ENCODE data around the gene SFTPB. TPM values are rescaled to one million over a fixed set of nuclear protein-coding genes. Genes with fewer than 3 reads are reported as not detected.

SFTPB gene
- total RNA-seq, 1 donor from 2014 or later, result not detected

GRCh38 chr2:85680707-85681371, 12.8 kb upstream of the SFTPB start:
- Histone ChIP-seq H3K9me3 (replicated peaks) (no peaks in the 10 kb centered on the region), H3K36me3 (no peaks in the 10 kb centered on the region), H3K27me3 (ENCODE audit: low read depth) (no peaks in the 10 kb centered on the region), H3K4me1 (peaks cover 47% of the 10 kb centered on the region), H3K27ac (replicated peaks) (peak overlapping the region; percentile 47), H3K4me3 (no peak overlapping the region)
- intact Hi-C loops (cut with micrococcal nuclease), result no loop called here
- TF ChIP-seq CTCF (IDR thresholded peaks at IDR 0.05; ENCODE audit: borderline replicate concordance), result no peak
- DNase-seq, result no peak

- H3K4me3 ChIP-seq, result no peak overlapping the region
- H3K4me1 ChIP-seq, result peaks cover 47% of the 10 kb centered on the region
- H3K27ac ChIP-seq (replicated peaks), result peak overlapping the region; percentile 68
- H3K36me3 ChIP-seq, result no peaks in the 10 kb centered on the region
- peak; percentile 91 for DNase-seq
- no peaks in the 10 kb centered on the region for H3K27me3 ChIP-seq (ENCODE audit: low read depth)
- intact Hi-C loops (cut with micrococcal nuclease), result no loop called here
- H3K9me3 ChIP-seq (replicated peaks), result no peaks in the 10 kb centered on the region
- peak; percentile 98 for TF ChIP-seq CTCF (IDR thresholded peaks at IDR 0.05; ENCODE audit: borderline replicate concordance)
Measured at GRCh38 chr2:85678794-85679672, 11.0 kb upstream of the SFTPB start.

GRCh38 chr2:85678377-85678776, 10.4 kb upstream of the SFTPB start:
- intact Hi-C loops (cut with micrococcal nuclease), result no loop called here
- no peak for TF ChIP-seq CTCF (IDR thresholded peaks at IDR 0.05; ENCODE audit: borderline replicate concordance)
- H3K36me3 ChIP-seq, result no peaks in the 10 kb centered on the region
- H3K27ac ChIP-seq (replicated peaks), result peak overlapping the region; percentile 68
- no peak for DNase-seq
- peaks cover 47% of the 10 kb centered on the region for H3K4me1 ChIP-seq
- no peaks in the 10 kb centered on the region for H3K9me3 ChIP-seq (replicated peaks)
- no peak overlapping the region for H3K4me3 ChIP-seq
- H3K27me3 ChIP-seq (ENCODE audit: low read depth), result no peaks in the 10 kb centered on the region

DNA sequence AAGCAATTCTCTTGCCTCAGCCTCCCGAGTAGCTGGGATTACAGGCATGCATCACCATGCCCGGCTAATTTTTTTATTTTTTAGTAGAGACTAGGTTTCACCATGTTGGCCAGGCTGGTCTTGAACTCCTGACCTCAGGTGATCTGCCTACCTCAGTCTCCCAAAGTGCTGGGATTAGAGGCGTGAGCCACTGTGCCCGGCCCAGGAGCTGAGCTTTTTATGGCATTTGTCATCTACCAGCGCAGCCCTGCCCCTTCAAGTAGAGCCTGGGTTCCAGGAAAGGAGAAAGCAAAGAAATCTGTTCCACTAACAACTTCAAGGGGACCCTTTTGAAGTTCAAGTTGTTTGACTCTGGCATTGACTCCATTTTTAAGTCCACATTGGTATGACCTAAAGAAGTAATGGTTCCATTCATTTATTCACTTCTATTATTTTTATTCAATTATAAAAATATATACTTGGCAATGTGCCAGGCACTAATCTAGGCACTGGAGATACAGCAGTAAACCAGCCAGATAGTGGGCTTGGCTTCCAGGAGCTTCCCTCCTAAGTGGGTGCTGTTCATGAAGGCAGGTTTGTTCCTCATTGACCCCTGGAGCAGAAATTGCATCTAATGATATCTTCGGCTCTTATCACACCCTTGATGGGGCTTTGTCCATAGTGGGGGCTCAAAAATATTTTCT, 8.0 kb upstream of the SFTPB start:
- no peaks in the 10 kb centered on the region for H3K36me3 ChIP-seq
- no peaks in the 10 kb centered on the region for H3K27me3 ChIP-seq (ENCODE audit: low read depth)
- no peak for DNase-seq
- no peak overlapping the region for H3K4me3 ChIP-seq
- intact Hi-C loops (cut with micrococcal nuclease), result no loop called here
- H3K27ac ChIP-seq (replicated peaks), result no peak overlapping the region
- no peak for TF ChIP-seq CTCF (IDR thresholded peaks at IDR 0.05; ENCODE audit: borderline replicate concordance)
- H3K4me1 ChIP-seq, result peaks cover 38% of the 10 kb centered on the region
- H3K9me3 ChIP-seq (replicated peaks), result no peaks in the 10 kb centered on the region

DNA sequence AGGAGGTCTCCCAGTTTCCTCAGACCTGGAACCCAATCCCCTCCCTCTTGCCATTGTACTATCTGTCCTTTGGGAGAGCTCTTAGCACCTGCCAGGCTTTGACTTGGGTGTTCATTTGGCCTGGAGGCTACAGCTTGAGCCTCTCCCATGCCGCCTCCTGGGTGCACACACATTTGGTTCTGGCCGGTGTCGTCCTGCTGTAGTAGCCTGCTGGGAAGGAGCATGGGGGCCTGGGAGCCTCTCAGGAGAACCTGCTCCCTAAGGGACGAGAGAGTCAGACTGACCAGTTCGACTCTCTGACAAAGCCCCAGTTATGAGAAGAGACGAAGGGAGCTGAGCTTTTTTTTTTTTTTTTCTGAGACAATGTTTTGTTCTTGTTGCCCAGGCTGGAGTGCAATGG, 7.4 kb upstream of the SFTPB start:
- Histone ChIP-seq H3K27me3 (ENCODE audit: low read depth) (no peaks in the 10 kb centered on the region), H3K36me3 (no peaks in the 10 kb centered on the region), H3K27ac (replicated peaks) (no peak overlapping the region), H3K4me3 (no peak overlapping the region), H3K9me3 (replicated peaks) (no peaks in the 10 kb centered on the region), H3K4me1 (peaks cover 32% of the 10 kb centered on the region)
- DNase-seq, result no peak
- intact Hi-C loops (cut with micrococcal nuclease), result no loop called here
- no peak for TF ChIP-seq CTCF (IDR thresholded peaks at IDR 0.05; ENCODE audit: borderline replicate concordance)
